HG02970 (cell line): ENCODE data around the gene SHISA2.

Source experiments
- ATAC-seq: cut with Tn5 transposase; IDR thresholded peaks from one replicate; pipeline ENCODE4 v1.9.1; 2021; ENCODE audit warnings: mild to moderate bottlenecking, moderate library complexity, moderate number of reproducible peaks; ENCODE audit not compliant: unreplicated experiment, low FRiP score

The SHISA2 gene

GRCh38 chr13:26019881-26020870, 31.6 kb downstream of the SHISA2 start:
- ATAC-seq: no peak

GRCh38 chr13:26019251-26019650, 32.6 kb downstream of the SHISA2 start:
- ATAC-seq: no peak

GRCh38 chr13:26017932-26018665, 33.7 kb downstream of the SHISA2 start:
- ATAC-seq: no peak

- ATAC-seq: no peak
These were observed 34.5 kb downstream of the SHISA2 start for GRCh38 chr13:26017196-26017921.

GRCh38 chr13:26016189-26016588, 35.6 kb downstream of the SHISA2 start:
- no peak for ATAC-seq

- ATAC-seq: no peak
These were observed 36.3 kb downstream of the SHISA2 start for GRCh38 chr13:26015271-26016125.

- ATAC-seq: no peak
These were observed 38.8 kb downstream of the SHISA2 start for GRCh38 chr13:26012995-26013394.

- ATAC-seq: no peak
These were observed 39.6 kb downstream of the SHISA2 start for GRCh38 chr13:26011996-26012821.

GRCh38 chr13:26011208-26011573, 40.6 kb downstream of the SHISA2 start:
- ATAC-seq: no peak

- no peak for ATAC-seq
These were observed 41.2 kb downstream of the SHISA2 start for GRCh38 chr13:26010487-26011207.

GRCh38 chr13:26007261-26008125, 44.3 kb downstream of the SHISA2 start:
- no peak for ATAC-seq
